ENCODE results near the gene BAG2. TPM values are rescaled to one million over a fixed set of nuclear protein-coding genes. Genes with fewer than 3 reads are reported as not detected.

BAG2 gene
- total and polyA plus RNA-seq, 2 of the 13 experiments (the other 11 are each of a cell fraction or from before 2014, with no cell fraction given) = 5.7 to 15.1 TPM

DNA sequence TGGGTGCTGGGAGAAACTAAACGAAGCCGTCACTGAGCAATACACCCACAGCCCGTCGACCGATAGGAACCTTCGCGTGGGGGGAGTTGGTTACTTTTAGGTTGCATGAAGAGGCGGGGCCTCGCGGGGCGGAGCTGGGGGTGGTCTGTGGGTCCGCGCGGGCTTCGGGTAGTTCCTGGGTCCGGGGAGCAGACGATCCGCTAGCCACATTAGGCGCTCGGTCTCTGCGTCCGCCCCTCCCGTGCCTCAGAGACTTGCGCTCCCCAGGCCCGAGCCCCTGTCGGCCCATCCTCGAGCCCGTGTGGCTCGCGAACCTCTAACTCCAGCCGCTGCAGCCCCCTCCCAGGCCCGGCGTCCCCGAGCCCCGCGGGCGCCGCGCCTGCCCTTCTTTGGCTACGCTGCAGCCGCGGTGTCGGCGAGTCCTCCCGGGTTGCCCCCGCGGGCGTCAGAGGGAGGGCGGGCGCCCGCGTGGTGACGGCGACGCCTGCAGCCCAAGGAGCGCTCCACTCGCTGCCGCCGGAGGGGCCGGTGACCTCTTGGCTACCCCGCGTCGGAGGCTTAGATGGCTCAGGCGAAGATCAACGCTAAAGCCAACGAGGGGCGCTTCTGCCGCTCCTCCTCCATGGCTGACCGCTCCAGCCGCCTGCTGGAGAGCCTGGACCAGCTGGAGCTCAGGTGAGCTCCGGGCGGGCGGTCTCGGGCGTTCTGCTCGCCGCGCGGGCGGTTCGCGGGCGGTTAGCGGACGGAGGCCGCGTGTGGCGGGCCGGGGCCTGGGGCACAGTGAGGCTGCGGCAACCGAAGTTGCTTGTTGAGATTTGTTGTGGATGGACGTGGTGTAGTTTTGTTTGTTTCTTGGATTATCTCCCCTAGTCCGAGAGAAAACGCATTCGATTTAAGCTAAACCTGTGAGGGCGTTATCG is at the start of gene BAG2 (continued):
- TF ChIP-seq, protein P1, sequence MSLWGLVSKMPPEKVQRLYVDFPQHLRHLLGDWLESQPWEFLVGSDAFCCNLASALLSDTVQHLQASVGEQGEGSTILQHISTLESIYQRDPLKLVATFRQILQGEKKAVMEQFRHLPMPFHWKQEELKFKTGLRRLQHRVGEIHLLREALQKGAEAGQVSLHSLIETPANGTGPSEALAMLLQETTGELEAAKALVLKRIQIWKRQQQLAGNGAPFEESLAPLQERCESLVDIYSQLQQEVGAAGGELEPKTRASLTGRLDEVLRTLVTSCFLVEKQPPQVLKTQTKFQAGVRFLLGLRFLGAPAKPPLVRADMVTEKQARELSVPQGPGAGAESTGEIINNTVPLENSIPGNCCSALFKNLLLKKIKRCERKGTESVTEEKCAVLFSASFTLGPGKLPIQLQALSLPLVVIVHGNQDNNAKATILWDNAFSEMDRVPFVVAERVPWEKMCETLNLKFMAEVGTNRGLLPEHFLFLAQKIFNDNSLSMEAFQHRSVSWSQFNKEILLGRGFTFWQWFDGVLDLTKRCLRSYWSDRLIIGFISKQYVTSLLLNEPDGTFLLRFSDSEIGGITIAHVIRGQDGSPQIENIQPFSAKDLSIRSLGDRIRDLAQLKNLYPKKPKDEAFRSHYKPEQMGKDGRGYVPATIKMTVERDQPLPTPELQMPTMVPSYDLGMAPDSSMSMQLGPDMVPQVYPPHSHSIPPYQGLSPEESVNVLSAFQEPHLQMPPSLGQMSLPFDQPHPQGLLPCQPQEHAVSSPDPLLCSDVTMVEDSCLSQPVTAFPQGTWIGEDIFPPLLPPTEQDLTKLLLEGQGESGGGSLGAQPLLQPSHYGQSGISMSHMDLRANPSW (CRISPR knock-in tag; IDR thresholded peaks at IDR 0.05; ENCODE audit: borderline replicate concordance) = no peak; the same call in 1 of the 2 replicates
- TF ChIP-seq, protein P2, sequence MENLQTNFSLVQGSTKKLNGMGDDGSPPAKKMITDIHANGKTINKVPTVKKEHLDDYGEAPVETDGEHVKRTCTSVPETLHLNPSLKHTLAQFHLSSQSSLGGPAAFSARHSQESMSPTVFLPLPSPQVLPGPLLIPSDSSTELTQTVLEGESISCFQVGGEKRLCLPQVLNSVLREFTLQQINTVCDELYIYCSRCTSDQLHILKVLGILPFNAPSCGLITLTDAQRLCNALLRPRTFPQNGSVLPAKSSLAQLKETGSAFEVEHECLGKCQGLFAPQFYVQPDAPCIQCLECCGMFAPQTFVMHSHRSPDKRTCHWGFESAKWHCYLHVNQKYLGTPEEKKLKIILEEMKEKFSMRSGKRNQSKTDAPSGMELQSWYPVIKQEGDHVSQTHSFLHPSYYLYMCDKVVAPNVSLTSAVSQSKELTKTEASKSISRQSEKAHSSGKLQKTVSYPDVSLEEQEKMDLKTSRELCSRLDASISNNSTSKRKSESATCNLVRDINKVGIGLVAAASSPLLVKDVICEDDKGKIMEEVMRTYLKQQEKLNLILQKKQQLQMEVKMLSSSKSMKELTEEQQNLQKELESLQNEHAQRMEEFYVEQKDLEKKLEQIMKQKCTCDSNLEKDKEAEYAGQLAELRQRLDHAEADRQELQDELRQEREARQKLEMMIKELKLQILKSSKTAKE (CRISPR knock-in tag; IDR thresholded peaks at IDR 0.05; ENCODE audit: borderline replicate concordance) = peak; percentile 31; the same call in 1 of the 2 replicates
- TF ChIP-seq EEA1 (CRISPR knock-in tag; IDR thresholded peaks at IDR 0.05; ENCODE audit: borderline replicate concordance) = peak; percentile 60; the same call in 1 of the 2 replicates
- no peak; the same call in 1 of the 2 replicates for TF ChIP-seq ZNF83 (CRISPR knock-in tag; IDR thresholded peaks at IDR 0.05; ENCODE audit: borderline replicate concordance)
- TF ChIP-seq, protein P3, sequence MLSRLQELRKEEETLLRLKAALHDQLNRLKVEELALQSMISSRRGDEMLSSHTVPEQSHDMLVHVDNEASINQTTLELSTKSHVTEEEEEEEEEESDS (CRISPR knock-in tag; IDR thresholded peaks at IDR 0.05; ENCODE audit: borderline replicate concordance) = no peak
- TF ChIP-seq NFE2L2 (IDR thresholded peaks at IDR 0.05; ENCODE audit: low read length) = no peak
- TF ChIP-seq, protein P4, sequence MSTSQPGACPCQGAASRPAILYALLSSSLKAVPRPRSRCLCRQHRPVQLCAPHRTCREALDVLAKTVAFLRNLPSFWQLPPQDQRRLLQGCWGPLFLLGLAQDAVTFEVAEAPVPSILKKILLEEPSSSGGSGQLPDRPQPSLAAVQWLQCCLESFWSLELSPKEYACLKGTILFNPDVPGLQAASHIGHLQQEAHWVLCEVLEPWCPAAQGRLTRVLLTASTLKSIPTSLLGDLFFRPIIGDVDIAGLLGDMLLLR (CRISPR knock-in tag; IDR thresholded peaks at IDR 0.05) = peak; percentile 93
- peak; percentile 75 for TF ChIP-seq ZNF121 (CRISPR knock-in tag; IDR thresholded peaks at IDR 0.05)
- TF ChIP-seq SMC3 (IDR thresholded peaks at IDR 0.05; ENCODE audit: low read length) = peak; percentile 3; the same call in 1 of the 2 replicates
- no peak for TF ChIP-seq ZFYVE20 (CRISPR knock-in tag; IDR thresholded peaks at IDR 0.05; ENCODE audit: borderline replicate concordance, low read depth)
- peak; percentile 79 for TF ChIP-seq RXRB (CRISPR knock-in tag; IDR thresholded peaks at IDR 0.05; ENCODE audit: borderline replicate concordance)
- TF ChIP-seq THYN1 (CRISPR knock-in tag; IDR thresholded peaks at IDR 0.05; ENCODE audit: borderline replicate concordance, low read depth) = peak; percentile 70; the same call in 1 of the 2 replicates
- no peak for TF ChIP-seq CC2D1A (CRISPR knock-in tag; IDR thresholded peaks at IDR 0.05)
- TF ChIP-seq SMARCC2 (IDR thresholded peaks at IDR 0.05) = no peak
- peak; percentile 92 for TF ChIP-seq ZNF772 (CRISPR knock-in tag; IDR thresholded peaks at IDR 0.05)
- TF ChIP-seq ZFP82 (CRISPR knock-in tag; IDR thresholded peaks at IDR 0.05; ENCODE audit: borderline replicate concordance) = peak; percentile 98
- TF ChIP-seq, protein P5, sequence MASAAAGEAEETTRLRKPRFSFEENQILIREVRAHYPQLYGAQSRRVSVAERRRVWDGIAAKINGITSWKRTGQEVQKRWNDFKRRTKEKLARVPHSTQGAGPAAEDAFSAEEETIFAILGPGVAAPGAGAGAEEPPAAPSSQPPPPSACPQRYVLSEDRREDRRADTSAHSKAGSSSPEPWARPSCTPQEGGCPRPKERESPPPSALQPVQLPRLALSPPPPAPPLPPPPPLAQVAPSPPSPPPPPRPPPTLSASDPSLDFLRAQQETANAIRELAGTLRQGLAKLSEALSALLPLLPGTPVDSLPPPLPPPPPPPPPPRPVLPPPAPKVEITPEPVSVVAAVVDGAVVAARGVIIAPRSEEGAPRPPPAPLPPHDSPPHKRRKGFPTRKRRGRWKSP (CRISPR knock-in tag; IDR thresholded peaks at IDR 0.05) = peak; percentile 88; the same call in 1 of the 2 replicates
- peak; percentile 96 for TF ChIP-seq SNAI1 (CRISPR knock-in tag; IDR thresholded peaks at IDR 0.05; ENCODE audit: borderline replicate concordance)
- TF ChIP-seq ZNF552 (CRISPR knock-in tag; IDR thresholded peaks at IDR 0.05; ENCODE audit: borderline replicate concordance) = peak; percentile 98
- TF ChIP-seq, protein P6, sequence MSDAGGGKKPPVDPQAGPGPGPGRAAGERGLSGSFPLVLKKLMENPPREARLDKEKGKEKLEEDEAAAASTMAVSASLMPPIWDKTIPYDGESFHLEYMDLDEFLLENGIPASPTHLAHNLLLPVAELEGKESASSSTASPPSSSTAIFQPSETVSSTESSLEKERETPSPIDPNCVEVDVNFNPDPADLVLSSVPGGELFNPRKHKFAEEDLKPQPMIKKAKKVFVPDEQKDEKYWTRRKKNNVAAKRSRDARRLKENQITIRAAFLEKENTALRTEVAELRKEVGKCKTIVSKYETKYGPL (CRISPR knock-in tag; IDR thresholded peaks at IDR 0.05) = peak; percentile 37; the same call in 1 of the 2 replicates

Data from HepG2 (cell line).